Neuronal stem cell (in vitro differentiated cells): ENCODE measurements around the gene ZNHIT2.

Experiments
- DNase-seq: peaks from one replicate; pipeline ENCODE4 v3.0.0-alpha.2; 2013; ENCODE audit warnings: low spot score
- H2AFZ ChIP-seq: one replicate; pipeline ENCODE4 v1.6.1; 2013; ENCODE audit warnings: mild to moderate bottlenecking, low read length, inconsistent platforms
- H2AK5ac ChIP-seq: 2 replicates; pipeline ENCODE4 v1.6.1; 2013; ENCODE audit warnings: low read depth, mild to moderate bottlenecking, inconsistent platforms, low read length, moderate library complexity, mixed read lengths
- H2BK120ac ChIP-seq: 2 replicates; pipeline ENCODE4 v1.6.1; 2013; ENCODE audit warnings: low read depth, mild to moderate bottlenecking, inconsistent platforms, low read length, moderate library complexity, mixed read lengths
- H2BK12ac ChIP-seq: one replicate; pipeline ENCODE4 v1.6.1; 2013; ENCODE audit warnings: low read length, inconsistent platforms
- H2BK15ac ChIP-seq: 2 replicates; pipeline ENCODE4 v1.6.1; 2013; ENCODE audit warnings: mild to moderate bottlenecking, low read length, inconsistent platforms, mixed read lengths
- H2BK5ac ChIP-seq: one replicate; pipeline ENCODE4 v1.6.1; 2013; ENCODE audit warnings: inconsistent platforms, mild to moderate bottlenecking, low read length, moderate library complexity
- H3K14ac ChIP-seq: one replicate; pipeline ENCODE4 v1.6.1; 2013; ENCODE audit warnings: low read length, inconsistent platforms
- H3K18ac ChIP-seq: 2 replicates; pipeline ENCODE4 v1.6.1; 2013; ENCODE audit warnings: low read length, inconsistent platforms
- H3K23ac ChIP-seq: 2 replicates; pipeline ENCODE4 v1.6.1; 2013; ENCODE audit warnings: low read depth, mild to moderate bottlenecking, mixed read lengths, low read length, inconsistent platforms; ENCODE audit not compliant: poor library complexity
- H3K27ac ChIP-seq: replicated peaks from 3 replicates; pipeline ENCODE4 v1.5.1; 2013; ENCODE audit warnings: low read length, inconsistent platforms
- H3K27me3 ChIP-seq, 3 experiments: 2 replicates each; pipeline ENCODE4 v1.6.1; 2013; ENCODE audit warnings: low read length in 3 of 3, mild to moderate bottlenecking in 2 of 3, inconsistent platforms in 1 of 3, low read depth in 1 of 3, mixed read lengths in 1 of 3, moderate library complexity in 1 of 3; ENCODE audit not compliant: control insufficient read depth in 3 of 3, insufficient read depth in 3 of 3
- H3K36me3 ChIP-seq, 2 donors: replicated peaks in 1 of 2; 2 replicates each; pipeline ENCODE4 v1.6.1; 2013; ENCODE audit warnings: low read length in 2 of 2; ENCODE audit not compliant: control insufficient read depth in 2 of 2, insufficient read depth in 2 of 2
- H3K4ac ChIP-seq: 2 replicates; pipeline ENCODE4 v1.6.1; 2013; ENCODE audit warnings: inconsistent platforms, mild to moderate bottlenecking, low read length, moderate library complexity
- H3K4me1 ChIP-seq, 2 donors: 1 replicate in 1 of 2; 2 replicates in 1 of 2; pipeline ENCODE4 v1.6.1; 2013; ENCODE audit warnings: low read length in 2 of 2, low read depth in 1 of 2; ENCODE audit not compliant: control insufficient read depth in 2 of 2, insufficient read depth in 1 of 2
- H3K4me2 ChIP-seq: one replicate; pipeline ENCODE4 v1.6.1; 2013; ENCODE audit warnings: mild to moderate bottlenecking, low read length, inconsistent platforms; ENCODE audit not compliant: insufficient read depth, poor library complexity, severe bottlenecking
- H3K4me3 ChIP-seq, 2 donors: 2 replicates each; pipeline ENCODE4 v1.5.1; 2013; ENCODE audit warnings: low read length in 2 of 2, mild to moderate bottlenecking in 2 of 2, inconsistent platforms in 1 of 2, moderate library complexity in 1 of 2
- H3K79me1 ChIP-seq: one replicate; pipeline ENCODE4 v1.6.1; 2013; ENCODE audit warnings: low read depth, mild to moderate bottlenecking, inconsistent platforms, low read length, moderate library complexity
- H3K9ac ChIP-seq: one replicate; pipeline ENCODE4 v1.6.1; 2013; ENCODE audit warnings: mild to moderate bottlenecking, low read depth, low read length, inconsistent platforms; ENCODE audit not compliant: poor library complexity
- H3K9me3 ChIP-seq, 2 donors: replicated peaks in 1 of 2; 2 replicates each; pipeline versions ENCODE3 to v1.6.1; 2013; ENCODE audit warnings: low read length in 2 of 2, mild to moderate bottlenecking in 2 of 2, inconsistent platforms in 1 of 2, low read depth in 1 of 2, mixed read lengths in 1 of 2, moderate library complexity in 1 of 2; ENCODE audit not compliant: control insufficient read depth in 2 of 2, insufficient read depth in 1 of 2
- H4K8ac ChIP-seq: one replicate; pipeline ENCODE4 v1.6.1; 2013; ENCODE audit warnings: low read depth, mild to moderate bottlenecking, inconsistent platforms, low read length, moderate library complexity
- H4K91ac ChIP-seq: one replicate; pipeline ENCODE4 v1.6.1; 2013; ENCODE audit warnings: low read length, low read depth, mild to moderate bottlenecking, inconsistent platforms; ENCODE audit not compliant: poor library complexity
- WGBS, 2 donors: extraction: QIAGEN DNeasy Blood & Tissue Kit; methylation state at CpG; one replicate each; pipeline ENCODE4 v1.1.7; 2013; ENCODE audit warnings: missing lambda C conversion rate in 2 of 2, mixed read lengths in 1 of 2; ENCODE audit not compliant: insufficient read length in 2 of 2, insufficient replicate concordance in 1 of 2; ENCODE audit errors: extremely low coverage in 2 of 2; 5-methylcytosine and 5-hydroxymethylcytosine counted together

ZNHIT2 gene

GRCh38 chr11:65071907-65072630 is 45.4 kb downstream of the ZNHIT2 start:
- Histone ChIP-seq H3K79me1 (no peaks in the 10 kb centered on the region), H3K9me3 (no peaks in the 10 kb centered on the region), H3K18ac (no peak overlapping the region), H3K4ac (no peak overlapping the region), H2BK12ac (no peak overlapping the region), H3K4me3 (no peak overlapping the region), H2BK120ac (no peak overlapping the region), H3K36me3 (peaks cover 2 to 18% of the 10 kb centered on the region in 2 donors), H3K14ac (no peak overlapping the region), H4K8ac (no peak overlapping the region), H3K27me3 (no peaks in the 10 kb centered on the region), H3K27ac (no peak overlapping the region), H2AK5ac (peak overlapping the region; percentile 33), H3K4me1 (peaks cover under 1 to 2% of the 10 kb centered on the region in 2 donors), H3K4me2 (no peak overlapping the region), H2BK15ac (no peak overlapping the region), H3K23ac (no peak overlapping the region), H2BK5ac (no peak overlapping the region), H4K91ac (no peak overlapping the region), H2AFZ (no peak overlapping the region), H3K9ac (no peak overlapping the region)
- WGBS, 2 donors: no CpG with 5 or more reads among the region's 4 CpGs
- no peak for DNase-seq

- no peaks in the 10 kb centered on the region for H3K27me3 ChIP-seq
- no peaks in the 10 kb centered on the region for H3K9me3 ChIP-seq
- H2AK5ac ChIP-seq: no peak overlapping the region
- H2BK5ac ChIP-seq: no peak overlapping the region
- H3K4me3 ChIP-seq: no peak overlapping the region
- no peak overlapping the region for H3K23ac ChIP-seq
- no peak overlapping the region for H3K27ac ChIP-seq
- no peak overlapping the region for H2BK15ac ChIP-seq
- DNase-seq: no peak
- no peak overlapping the region for H2AFZ ChIP-seq
- no peak overlapping the region for H3K4ac ChIP-seq
- H3K79me1 ChIP-seq: no peaks in the 10 kb centered on the region
- H3K9ac ChIP-seq: no peak overlapping the region
- H3K14ac ChIP-seq: no peak overlapping the region
- H2BK120ac ChIP-seq: no peak overlapping the region
- no peak overlapping the region for H3K4me2 ChIP-seq
- no CpG with 5 or more reads among the region's 9 CpGs for WGBS, 2 donors
- H3K4me1 ChIP-seq: peaks cover 9 to 11% of the 10 kb centered on the region in 2 donors
- no peak overlapping the region for H4K91ac ChIP-seq
- H4K8ac ChIP-seq: no peak overlapping the region
- H3K36me3 ChIP-seq: no peaks in the 10 kb centered on the region
- H2BK12ac ChIP-seq: no peak overlapping the region
- H3K18ac ChIP-seq: no peak overlapping the region
Measured at GRCh38 chr11:65069217-65069616, 48.3 kb downstream of the ZNHIT2 start.

GRCh38 chr11:65067446-65067845 is 50.1 kb downstream of the ZNHIT2 start:
- Histone ChIP-seq H3K9ac (no peak overlapping the region), H4K8ac (no peak overlapping the region), H3K4me2 (no peak overlapping the region), H2AFZ (peak overlapping the region; percentile 83), H2BK120ac (no peak overlapping the region), H2BK5ac (no peak overlapping the region), H3K14ac (no peak overlapping the region), H3K18ac (peak overlapping the region; percentile 61), H3K79me1 (no peaks in the 10 kb centered on the region), H3K27me3 (no peaks in the 10 kb centered on the region), H3K4ac (no peak overlapping the region), H3K4me3 (no peak overlapping the region), H2AK5ac (no peak overlapping the region), H4K91ac (no peak overlapping the region), H3K9me3 (no peaks in the 10 kb centered on the region), H3K27ac (no peak overlapping the region), H2BK15ac (no peak overlapping the region), H2BK12ac (peak overlapping the region; percentile 59), H3K23ac (no peak overlapping the region), H3K36me3 (no peaks in the 10 kb centered on the region), H3K4me1 (peaks cover 9 to 11% of the 10 kb centered on the region in 2 donors)
- DNase-seq: no peak
- WGBS, 2 donors: no CpG with 5 or more reads among the region's 10 CpGs

- no peak overlapping the region for H3K4ac ChIP-seq
- no peak overlapping the region for H4K91ac ChIP-seq
- H2BK5ac ChIP-seq: no peak overlapping the region
- no peak overlapping the region for H4K8ac ChIP-seq
- no peak overlapping the region for H2AK5ac ChIP-seq
- peak overlapping the region; percentile 6 for H2BK15ac ChIP-seq
- H3K4me3 ChIP-seq: no peak overlapping the region
- no peaks in the 10 kb centered on the region for H3K27me3 ChIP-seq
- H3K9me3 ChIP-seq: no peaks in the 10 kb centered on the region
- H2BK12ac ChIP-seq: no peak overlapping the region
- no peak for DNase-seq
- H3K36me3 ChIP-seq: no peaks in the 10 kb centered on the region
- H3K27ac ChIP-seq: no peak overlapping the region
- H2AFZ ChIP-seq: peak overlapping the region; percentile 83
- peak overlapping the region; percentile 80 for H3K9ac ChIP-seq
- H2BK120ac ChIP-seq: no peak overlapping the region
- H3K4me1 ChIP-seq: peaks cover 9 to 11% of the 10 kb centered on the region in 2 donors
- H3K23ac ChIP-seq: no peak overlapping the region
- H3K79me1 ChIP-seq: no peaks in the 10 kb centered on the region
- no peak overlapping the region for H3K4me2 ChIP-seq
- H3K14ac ChIP-seq: no peak overlapping the region
- no CpG with 5 or more reads among the region's 4 CpGs for WGBS, 2 donors
- peak overlapping the region; percentile 61 for H3K18ac ChIP-seq
Measured at GRCh38 chr11:65066805-65067291, 50.7 kb downstream of the ZNHIT2 start.
